Vagina (tissue), 2 donors: ENCODE data around the gene NRXN3.

Experiments used
- CTCF ChIP-seq, 3 experiments: fragments of 450-650 bp in 2 of 3; fragments of 200-600 bp in 1 of 3; sonication (generic) in 1 of 3; IDR thresholded peaks; one replicate each; pipeline ENCODE4 v1.5.1; 2017 to 2019; ENCODE audit warnings: antibody characterized with exemption in 3 of 3, mild to moderate bottlenecking in 2 of 3, moderate library complexity in 2 of 3
- POLR2A ChIP-seq, 2 donors: fragments of 450-650 bp; IDR thresholded peaks; one replicate each; pipeline ENCODE4 v1.6.1; 2017; ENCODE audit warnings: antibody characterized with exemption in 2 of 2, mild to moderate bottlenecking in 2 of 2, moderate library complexity in 2 of 2
- POLR2AphosphoS5 ChIP-seq, 2 donors: sonication (generic); formaldehyde crosslinking; IDR thresholded peaks; one replicate each; pipeline ENCODE4 v1.9.0; 2017; ENCODE audit warnings: antibody characterized with exemption in 2 of 2, mild to moderate bottlenecking in 2 of 2, low read depth in 1 of 2; ENCODE audit not compliant: insufficient read depth in 1 of 2

DNA sequence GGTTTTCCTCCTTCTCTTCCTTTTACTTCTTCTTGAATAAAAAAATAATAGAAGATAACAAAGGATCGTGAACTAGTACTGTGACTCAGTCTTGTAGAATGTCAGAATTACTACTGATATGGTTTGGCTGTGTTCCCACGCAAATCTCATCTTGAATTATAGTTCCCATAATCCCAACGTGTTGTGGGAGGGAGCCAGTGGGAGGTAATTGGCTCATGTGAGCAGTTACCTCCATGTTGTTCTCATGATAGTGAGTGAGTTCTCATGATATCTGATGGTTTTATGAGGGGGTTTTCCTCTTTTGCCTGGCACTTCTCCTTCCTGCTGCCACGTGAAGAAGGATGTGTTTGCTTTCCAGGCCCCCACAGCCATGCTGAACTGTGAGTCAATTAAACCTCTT, 1491.6 kb downstream of the NRXN3 start:
- TF ChIP-seq CTCF (IDR thresholded peaks at IDR 0.05) = no peak
- TF ChIP-seq POLR2A (IDR thresholded peaks at IDR 0.05) = no peak
- TF ChIP-seq POLR2AphosphoS5 (IDR thresholded peaks at IDR 0.05; ENCODE audit: insufficient read depth in 1 of 2, low read depth in 1 of 2) = no peak
